H1 (cell line): ENCODE data around the gene COX17. TPM values are rescaled to one million over a fixed set of nuclear protein-coding genes. Genes with fewer than 3 reads are reported as not detected.

Experiments
- CTCF ChIA-PET: fragments of 300-600 bp; sonication (Branson Sonifier 250); formaldehyde crosslinking; loops from one replicate; lab custom pipeline; 2021; ENCODE audit not compliant: partially characterized antibody; lab: Charles Lee
- POLR2A ChIA-PET: fragments of 300-600 bp; sonication (Branson Sonifier 250); formaldehyde crosslinking; loops from one replicate; lab custom pipeline; 2021; ENCODE audit warnings: inconsistent platforms; ENCODE audit not compliant: partially characterized antibody; lab: Charles Lee
- DNase-seq, 2 experiments: peaks; one replicate each; pipeline versions ENCODE4 v3.0.0 to v3.0.0-alpha.2; 2010 to 2022; ENCODE audit warnings: low spot score in 2 of 2, low read depth in 1 of 2, mixed read lengths in 1 of 2
- FAIRE-seq: peaks from 2 replicates; lab custom pipeline; 2011; peaks lifted over from hg19 to GRCh38; lab: Jason Lieb, UNC
- H2AFZ ChIP-seq: 2 replicates; pipeline ENCODE4 v1.8.1; 2012; ENCODE audit warnings: low read length, inconsistent platforms
- H2AK5ac ChIP-seq: 2 replicates; pipeline ENCODE4 v1.6.1; 2013; ENCODE audit warnings: low read depth, low read length
- H2BK120ac ChIP-seq: replicated peaks from 2 replicates; pipeline ENCODE3; 2013; ENCODE audit warnings: low read depth, low read length, inconsistent platforms
- H2BK12ac ChIP-seq: 2 replicates; pipeline ENCODE4 v1.6.1; 2013; ENCODE audit warnings: low read depth, low read length
- H2BK15ac ChIP-seq: 2 replicates; pipeline ENCODE4 v1.6.1; 2013; ENCODE audit warnings: low read length
- H2BK20ac ChIP-seq: 2 replicates; pipeline ENCODE4 v1.6.1; 2013; ENCODE audit warnings: low read length
- H2BK5ac ChIP-seq: 2 replicates; pipeline ENCODE4 v1.6.1; 2013; ENCODE audit warnings: low read depth, low read length
- H3K14ac ChIP-seq: 2 replicates; pipeline ENCODE4 v1.6.1; 2013; ENCODE audit warnings: inconsistent platforms; ENCODE audit not compliant: insufficient read length
- H3K18ac ChIP-seq: 2 replicates; pipeline ENCODE4 v1.6.1; 2013; ENCODE audit warnings: low read length; ENCODE audit errors: extremely low read depth
- H3K23ac ChIP-seq: 2 replicates; pipeline ENCODE4 v1.6.1; 2013; ENCODE audit warnings: inconsistent platforms; ENCODE audit not compliant: insufficient read length
- H3K23me2 ChIP-seq: 2 replicates; pipeline ENCODE4 v1.6.1; 2013; ENCODE audit warnings: low read depth, low read length
- H3K27ac ChIP-seq: 2 replicates; pipeline ENCODE4 v1.6.1; 2011; ENCODE audit warnings: low read depth, low read length, inconsistent platforms
- H3K27me3 ChIP-seq, 4 experiments: replicated peaks in 1 of 4; 1 replicate in 1 of 4; 2 replicates in 3 of 4; pipeline versions ENCODE4 v1.6.1 to v1.8.1; 2011 to 2013; ENCODE audit warnings: low read length in 3 of 4, mild to moderate bottlenecking in 3 of 4, inconsistent platforms in 2 of 4, mixed read lengths in 2 of 4, moderate library complexity in 1 of 4; ENCODE audit not compliant: control insufficient read depth in 3 of 4, insufficient read depth in 3 of 4; ENCODE audit errors: extremely low read depth in 1 of 4
- H3K36me3 ChIP-seq, 4 experiments: 2 replicates each; pipeline versions ENCODE4 v1.6.1 to v1.8.1; 2011 to 2013; ENCODE audit warnings: mild to moderate bottlenecking in 4 of 4, low read length in 3 of 4, moderate library complexity in 2 of 4, control low read depth in 1 of 4, inconsistent platforms in 1 of 4; ENCODE audit not compliant: insufficient read depth in 4 of 4, control insufficient read depth in 2 of 4
- H3K4ac ChIP-seq: replicated peaks from 2 replicates; pipeline ENCODE3; 2013; ENCODE audit warnings: low read length, low read depth, mixed read lengths, inconsistent platforms; ENCODE audit not compliant: insufficient read length
- H3K4me1 ChIP-seq, 4 experiments: replicated peaks in 1 of 4; 1 replicate in 1 of 4; 2 replicates in 3 of 4; pipeline versions ENCODE4 v1.6.1 to v1.8.1; 2011 to 2013; ENCODE audit warnings: low read length in 3 of 4, inconsistent platforms in 2 of 4, mixed read lengths in 1 of 4; ENCODE audit not compliant: insufficient read depth in 4 of 4, control insufficient read depth in 3 of 4
- H3K4me2 ChIP-seq, 2 experiments: 2 replicates each; pipeline versions ENCODE4 v1.6.1 to v1.8.1; 2011 to 2013; ENCODE audit warnings: low read depth in 2 of 2, low read length in 2 of 2, control low read depth in 1 of 2, inconsistent platforms in 1 of 2, mild to moderate bottlenecking in 1 of 2; ENCODE audit not compliant: insufficient read depth in 1 of 2
- H3K4me3 ChIP-seq, 4 experiments: fragments of 200-600, 300-600 bp in 1 of 4; sonication (generic), shearing (Covaris generic), sonication (Bioruptor Twin) in 1 of 4; 2 replicates each; pipeline versions ENCODE4 v1.5.1 to v1.8.1; 2011 to 2016; ENCODE audit warnings: low read length in 4 of 4, low read depth in 3 of 4, control low read depth in 2 of 4, inconsistent platforms in 2 of 4, mild to moderate bottlenecking in 2 of 4, mixed read lengths in 1 of 4, moderate library complexity in 1 of 4; ENCODE audit not compliant: insufficient read depth in 2 of 4; ENCODE audit errors: extremely low read depth in 1 of 4
- H3K56ac ChIP-seq: replicated peaks from 2 replicates; pipeline ENCODE3; 2013; ENCODE audit warnings: low read depth, mild to moderate bottlenecking, mixed read lengths, low read length, inconsistent platforms; ENCODE audit not compliant: insufficient read length
- H3K79me1 ChIP-seq: 2 replicates; pipeline ENCODE4 v1.6.1; 2013; ENCODE audit warnings: low read depth, low read length, control low read depth
- H3K79me2 ChIP-seq, 2 experiments: 2 replicates each; pipeline versions ENCODE4 v1.6.1 to v1.8.1; 2012 to 2013; ENCODE audit warnings: low read length in 2 of 2, mild to moderate bottlenecking in 2 of 2, inconsistent platforms in 1 of 2; ENCODE audit not compliant: insufficient read depth in 2 of 2, control insufficient read depth in 1 of 2
- H3K9ac ChIP-seq, 4 experiments: replicated peaks in 1 of 4; 1 replicate in 1 of 4; 2 replicates in 3 of 4; pipeline versions ENCODE4 v1.6.1 to v1.8.1; 2011 to 2013; ENCODE audit warnings: low read depth in 3 of 4, low read length in 3 of 4, control low read depth in 2 of 4, mild to moderate bottlenecking in 2 of 4, moderate library complexity in 2 of 4, inconsistent platforms in 1 of 4; ENCODE audit errors: extremely low read depth in 1 of 4
- H3K9me3 ChIP-seq, 2 experiments: 2 replicates each; pipeline versions ENCODE4 v1.6.1 to v1.8.1; 2012 to 2013; ENCODE audit warnings: mild to moderate bottlenecking in 2 of 2, moderate library complexity in 2 of 2, control low read depth in 1 of 2, inconsistent platforms in 1 of 2, low read depth in 1 of 2, low read length in 1 of 2, mixed read lengths in 1 of 2; ENCODE audit not compliant: insufficient read depth in 2 of 2
- H4K20me1 ChIP-seq, 2 experiments: replicated peaks in 1 of 2; 2 replicates each; pipeline versions ENCODE3 to v1.8.1; 2011 to 2013; ENCODE audit warnings: inconsistent platforms in 2 of 2, low read length in 2 of 2, mild to moderate bottlenecking in 1 of 2; ENCODE audit not compliant: insufficient read depth in 2 of 2, control insufficient read depth in 1 of 2
- H4K5ac ChIP-seq: 2 replicates; pipeline ENCODE4 v1.6.1; 2013; ENCODE audit warnings: low read length, low read depth, mixed read lengths, inconsistent platforms; ENCODE audit not compliant: insufficient read length
- H4K8ac ChIP-seq: 2 replicates; pipeline ENCODE4 v1.8.0; 2013; ENCODE audit warnings: mild to moderate bottlenecking, moderate library complexity, low read length, inconsistent platforms; ENCODE audit not compliant: insufficient read depth; ENCODE audit errors: extremely low read depth
- H4K91ac ChIP-seq: replicated peaks from 2 replicates; pipeline ENCODE3; 2013; ENCODE audit warnings: low read length, mixed read lengths, inconsistent platforms; ENCODE audit not compliant: insufficient read length
- CHD2 ChIP-seq: IDR thresholded peaks from 2 replicates; pipeline ENCODE4 v1.6.1; 2012; ENCODE audit warnings: low read length, improper control_type of control experiment
- GTF2F1 ChIP-seq: IDR thresholded peaks from 2 replicates; pipeline ENCODE4 v1.6.1; 2012; ENCODE audit warnings: low read depth, low read length, improper control_type of control experiment, borderline replicate concordance
- MAFK ChIP-seq: IDR thresholded peaks from 2 replicates; pipeline ENCODE4 v1.6.1; 2012; ENCODE audit warnings: low read depth, mild to moderate bottlenecking, improper control_type of control experiment, low read length
- PHF8 ChIP-seq: fragments of 200-600 bp; sonication (generic); conservative IDR thresholded peaks from 2 replicates; pipeline ENCODE4 v1.7.1; 2012; ENCODE audit warnings: low read depth, mild to moderate bottlenecking, inconsistent platforms, low read length, moderate library complexity
- RBBP5 ChIP-seq: IDR thresholded peaks from 2 replicates; pipeline ENCODE4 v1.7.1; 2012; ENCODE audit warnings: low read depth, mild to moderate bottlenecking, inconsistent platforms, low read length, moderate library complexity, borderline replicate concordance
- SAP30 ChIP-seq: fragments of 300-600 bp; sonication (generic); IDR thresholded peaks from 2 replicates; pipeline ENCODE4 v1.7.1; 2012; ENCODE audit warnings: low read length, moderate library complexity, mild to moderate bottlenecking, inconsistent platforms; ENCODE audit not compliant: insufficient read depth, insufficient replicate concordance
- SIRT6 ChIP-seq: IDR thresholded peaks from one replicate; pipeline ENCODE4 v1.7.1; 2012; ENCODE audit warnings: low read length, inconsistent platforms
- SP1 ChIP-seq: IDR thresholded peaks from 2 replicates; pipeline ENCODE4 v1.6.1; 2011; ENCODE audit warnings: low read depth, low read length
- SP2 ChIP-seq: IDR thresholded peaks from 2 replicates; pipeline ENCODE4 v1.6.1; 2012; ENCODE audit warnings: mild to moderate bottlenecking, low read length, inconsistent platforms
- TBP ChIP-seq: IDR thresholded peaks from 2 replicates; pipeline ENCODE4 v1.6.1; 2011; ENCODE audit warnings: low read depth, low read length, improper control_type of control experiment
- WGBS, 2 experiments: shearing (Covaris generic) in 1 of 2; methylation state at CpG; one replicate each; pipeline versions ENCODE4 v1.1.6 to v1.1.7; 2013 to 2015; ENCODE audit warnings: low lambda C conversion rate in 2 of 2, mixed read lengths in 2 of 2, inconsistent platforms in 1 of 2, low coverage in 1 of 2, missing lambda C conversion rate in 1 of 2; ENCODE audit not compliant: insufficient replicate concordance in 2 of 2, insufficient coverage in 1 of 2, insufficient read length in 1 of 2; ENCODE audit errors: extremely low coverage in 1 of 2, missing lambda C conversion rate in 1 of 2; 5-methylcytosine and 5-hydroxymethylcytosine counted together
- polyA plus RNA-seq, 7 experiments: library from polyadenylated mRNA; depleted of rRNA in 3 of 7; stranded (reverse) in 5 of 7; unstranded in 2 of 7; fragments of >200 nt in 5 of 7; fragments of 200-250 nt in 2 of 7; gene quantifications; 1 replicate in 5 of 7; 2 replicates in 1 of 7; 4 replicates in 1 of 7; pipeline versions ENCODE4 v1.2.1 to v1.2.3, GENCODE V29; 2011 to 2013; ENCODE audit warnings: missing spikeins in 2 of 7, mixed read lengths in 2 of 7
- total RNA-seq: library from RNA; stranded (reverse); fragmentation: NEBNext Ultra II Directional; extraction: Animal tissue kit (Norgen Biotek cat#: 25700); gene quantifications from 2 replicates; pipeline ENCODE4 v1.2.1, GENCODE V29; 2021
- TF ChIP-seq, protein P1 (sequence below): IDR thresholded peaks from 2 replicates; pipeline ENCODE4 v1.6.1; 2012; ENCODE audit warnings: inconsistent platforms

COX17 gene
- total and polyA plus RNA-seq, 2 of the 8 experiments (the other 6 are each of a cell fraction or from before 2014, with no cell fraction given), result 34.2 to 43.0 TPM

- CTCF ChIA-PET, result interaction anchor here (1.2 kb wide), 1 partner anchor 11 kb away, joined by 3 read pairs; no protein-coding TSS in a partner anchor
- 13% methylated on average over 6 of the region's 6 CpGs; no CpG with 5 or more reads in 1 of the 2 experiments for WGBS, 2 experiments
- peak overlapping the region in 3 of 4 experiments; percentile 65 to 85 (median 80); a peak in 6 of 7 replicates for H3K9ac ChIP-seq
Observed at GRCh38 chr3:119677641-119677934, 382 bp upstream of the COX17 start.

More at GRCh38 chr3:119677641-119677934, 382 bp upstream of the COX17 start:
- H4K8ac ChIP-seq, result no peak overlapping the region
- H4K91ac ChIP-seq, result no peak overlapping the region
- peaks cover 0 to 21% (median 14%) of the 10 kb centered on the region in 4 experiments; a peak in 6 of 8 replicates for H3K36me3 ChIP-seq
- H3K9me3 ChIP-seq, result no peaks in the 10 kb centered on the region; a peak in 1 of 4 replicates
- H3K23ac ChIP-seq, result no peak overlapping the region
- FAIRE-seq (no peak), DNase-seq (no peak)
- no peak overlapping the region for H2AK5ac ChIP-seq
- POLR2A ChIA-PET, result interaction anchor here (1.0 to 1.5 kb wide), 4 partner anchors 10 to 214 kb away, joined by 3 to 5 read pairs (median 4); partner anchors contain the start of genes TIMMDC1 and TMEM39A
- no peaks in the 10 kb centered on the region for H3K4me1 ChIP-seq
- no peak overlapping the region for H2BK120ac ChIP-seq
- peaks cover 0 to 18% of the 10 kb centered on the region in 2 experiments; a peak in 2 of 4 replicates for H3K79me2 ChIP-seq
- peak overlapping the region; percentile 32; the same call in 1 of the 2 replicates for H2BK5ac ChIP-seq
- H2BK15ac ChIP-seq, result no peak overlapping the region
- peak overlapping the region; percentile 55; the same call in 1 of the 2 replicates for H3K27ac ChIP-seq
- peaks cover 6% of the 10 kb centered on the region for H3K23me2 ChIP-seq
- no peak overlapping the region for H3K4ac ChIP-seq
- peak overlapping the region; percentile 86 for H2AFZ ChIP-seq
- peak overlapping the region; percentile 71 to 83 for H3K4me2 ChIP-seq
- H4K20me1 ChIP-seq, result no peaks in the 10 kb centered on the region
- H2BK12ac ChIP-seq, result no peak overlapping the region; the same call in 1 of the 2 replicates
- H3K18ac ChIP-seq, result peak overlapping the region; percentile 81; the same call in 1 of the 2 replicates
- H2BK20ac ChIP-seq, result no peak overlapping the region
- TF ChIP-seq SAP30 (no peak), SIRT6 (no peak), TBP (no peak), SP1 (no peak), SP2 (peak; percentile 1; the same call in 1 of the 2 replicates), PHF8 (peak; percentile 0; the same call in 1 of the 2 replicates), RBBP5 (0 out of 2 replicates have a peak, but pooled peaks have one; percentile 58), MAFK (no peak), CHD2 (no peak), GTF2F1 (no peak)
- TF ChIP-seq, protein P1, sequence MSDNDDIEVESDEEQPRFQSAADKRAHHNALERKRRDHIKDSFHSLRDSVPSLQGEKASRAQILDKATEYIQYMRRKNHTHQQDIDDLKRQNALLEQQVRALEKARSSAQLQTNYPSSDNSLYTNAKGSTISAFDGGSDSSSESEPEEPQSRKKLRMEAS, result peak; percentile 3; the same call in 1 of the 2 replicates
- H3K4me3 ChIP-seq, result peak overlapping the region; percentile 60 to 99 (median 82)
- peak overlapping the region; percentile 4 for H4K5ac ChIP-seq
- H3K27me3 ChIP-seq, result no peaks in the 10 kb centered on the region
- no peak overlapping the region for H3K56ac ChIP-seq
- no peak overlapping the region for H3K14ac ChIP-seq
- no peaks in the 10 kb centered on the region for H3K79me1 ChIP-seq
